MM.1S (cell line): ENCODE measurements around the gene ADCY3.

ENCODE experiments used
- DNase-seq: peaks from one replicate; pipeline ENCODE4 v3.0.0-alpha.2; 2015
- H2AFZ ChIP-seq: fragments of 300-600 bp; sonication (generic); 2 replicates; pipeline ENCODE4 v1.6.0; 2016; ENCODE audit warnings: antibody characterized with exemption, low read length
- H3F3A ChIP-seq: fragments of 300-600 bp; sonication (generic); 2 replicates; pipeline ENCODE4 v1.6.1; 2016; ENCODE audit warnings: mild to moderate bottlenecking, antibody characterized with exemption, low read length, moderate library complexity, mixed read lengths; ENCODE audit not compliant: insufficient read depth
- H3K27ac ChIP-seq: fragments of 300-600 bp; sonication (generic); 2 replicates; pipeline ENCODE4 v1.5.1; 2016; ENCODE audit warnings: mild to moderate bottlenecking, low read length
- H3K27me3 ChIP-seq: fragments of 300-600 bp; sonication (generic); replicated peaks from 2 replicates; pipeline ENCODE4 v1.6.0; 2016; ENCODE audit warnings: low read length; ENCODE audit not compliant: insufficient read depth
- H3K36me3 ChIP-seq: fragments of 300-600 bp; sonication (generic); replicated peaks from 2 replicates; pipeline ENCODE4 v1.6.1; 2016; ENCODE audit warnings: mild to moderate bottlenecking, low read length, mixed read lengths; ENCODE audit not compliant: insufficient read depth
- H3K4me1 ChIP-seq: fragments of 300-600 bp; sonication (generic); 2 replicates; pipeline ENCODE4 v1.6.1; 2016; ENCODE audit warnings: low read length, mixed read lengths
- H3K4me2 ChIP-seq: fragments of 300-600 bp; sonication (generic); 2 replicates; pipeline ENCODE4 v1.6.0; 2016; ENCODE audit warnings: low read depth, low read length
- H3K4me3 ChIP-seq: fragments of 300-600 bp; sonication (generic); 2 replicates; pipeline ENCODE4 v1.5.1; 2016; ENCODE audit warnings: low read length, mixed read lengths
- H3K79me2 ChIP-seq: fragments of 300-600 bp; sonication (generic); 2 replicates; pipeline ENCODE4 v1.6.1; 2016; ENCODE audit warnings: mixed run types, low read length, mixed read lengths
- H3K9ac ChIP-seq: fragments of 300-600 bp; sonication (generic); 2 replicates; pipeline ENCODE4 v1.6.1; 2016; ENCODE audit warnings: low read length, mixed read lengths
- H3K9me2 ChIP-seq: fragments of 300-600 bp; sonication (generic); replicated peaks from 2 replicates; pipeline ENCODE4 v1.6.1; 2016; ENCODE audit warnings: mild to moderate bottlenecking, low read length, mixed read lengths; ENCODE audit not compliant: insufficient read depth
- H3K9me3 ChIP-seq: fragments of 300-600 bp; sonication (generic); replicated peaks from 2 replicates; pipeline ENCODE4 v1.6.1; 2016; ENCODE audit warnings: mild to moderate bottlenecking, low read length, mixed read lengths; ENCODE audit not compliant: insufficient read depth
- H4K20me1 ChIP-seq: fragments of 300-600 bp; sonication (generic); 2 replicates; pipeline ENCODE4 v1.6.1; 2016; ENCODE audit warnings: mild to moderate bottlenecking, low read length, moderate library complexity, mixed read lengths; ENCODE audit not compliant: insufficient read depth
- EZH2 ChIP-seq: fragments of 300-600 bp; sonication (generic); optimal IDR thresholded peaks from 2 replicates; pipeline ENCODE3; 2017; ENCODE audit warnings: low read depth, mild to moderate bottlenecking, antibody characterized with exemption, low read length, mixed read lengths
- EZH2phosphoT487 ChIP-seq: fragments of 300-600 bp; sonication (generic); IDR thresholded peaks from 2 replicates; pipeline ENCODE4 v1.6.1; 2018; ENCODE audit warnings: antibody characterized with exemption, low read length
- TF ChIP-seq, protein P1 (sequence below): fragments of 300-600 bp; sonication (generic); IDR thresholded peaks from 2 replicates; pipeline ENCODE4 v1.5.1; 2016; ENCODE audit warnings: antibody characterized with exemption, low read length, mixed read lengths

ADCY3 gene

DNA sequence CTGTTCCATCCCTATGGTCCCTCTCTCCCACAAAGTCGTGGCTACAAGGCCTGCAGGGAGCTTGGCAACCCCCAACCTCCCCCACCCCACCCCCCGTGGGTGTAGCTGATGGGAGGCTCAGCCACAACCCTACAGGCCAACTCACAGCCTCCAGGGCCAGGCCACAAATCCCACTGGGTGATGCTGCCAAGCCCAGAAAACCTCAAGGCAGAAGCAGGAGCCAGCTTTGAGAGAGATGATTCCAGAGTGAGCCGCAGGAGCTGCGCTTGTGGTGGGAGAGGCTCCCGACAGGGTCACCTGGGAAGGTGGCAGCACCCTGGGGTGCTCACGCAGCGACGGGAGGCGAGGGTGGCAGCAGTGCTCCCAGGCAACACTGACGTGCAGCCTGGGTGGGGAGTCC is 44.8 kb downstream of the ADCY3 start:
- DNase-seq = no peak
- Histone ChIP-seq H3F3A (no peaks in the 10 kb centered on the region), H3K79me2 (peaks cover 88% of the 10 kb centered on the region), H3K9me2 (no peaks in the 10 kb centered on the region), H3K4me3 (no peak overlapping the region), H3K9me3 (no peaks in the 10 kb centered on the region), H3K27ac (no peak overlapping the region), H4K20me1 (no peaks in the 10 kb centered on the region), H3K27me3 (no peaks in the 10 kb centered on the region), H2AFZ (no peak overlapping the region), H3K4me2 (no peak overlapping the region), H3K4me1 (no peaks in the 10 kb centered on the region), H3K9ac (no peak overlapping the region), H3K36me3 (no peaks in the 10 kb centered on the region; the same call in 1 of the 2 replicates)
- TF ChIP-seq, protein P1, sequence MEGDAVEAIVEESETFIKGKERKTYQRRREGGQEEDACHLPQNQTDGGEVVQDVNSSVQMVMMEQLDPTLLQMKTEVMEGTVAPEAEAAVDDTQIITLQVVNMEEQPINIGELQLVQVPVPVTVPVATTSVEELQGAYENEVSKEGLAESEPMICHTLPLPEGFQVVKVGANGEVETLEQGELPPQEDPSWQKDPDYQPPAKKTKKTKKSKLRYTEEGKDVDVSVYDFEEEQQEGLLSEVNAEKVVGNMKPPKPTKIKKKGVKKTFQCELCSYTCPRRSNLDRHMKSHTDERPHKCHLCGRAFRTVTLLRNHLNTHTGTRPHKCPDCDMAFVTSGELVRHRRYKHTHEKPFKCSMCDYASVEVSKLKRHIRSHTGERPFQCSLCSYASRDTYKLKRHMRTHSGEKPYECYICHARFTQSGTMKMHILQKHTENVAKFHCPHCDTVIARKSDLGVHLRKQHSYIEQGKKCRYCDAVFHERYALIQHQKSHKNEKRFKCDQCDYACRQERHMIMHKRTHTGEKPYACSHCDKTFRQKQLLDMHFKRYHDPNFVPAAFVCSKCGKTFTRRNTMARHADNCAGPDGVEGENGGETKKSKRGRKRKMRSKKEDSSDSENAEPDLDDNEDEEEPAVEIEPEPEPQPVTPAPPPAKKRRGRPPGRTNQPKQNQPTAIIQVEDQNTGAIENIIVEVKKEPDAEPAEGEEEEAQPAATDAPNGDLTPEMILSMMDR = no peak
- no peak for TF ChIP-seq EZH2phosphoT487
- no peak for TF ChIP-seq EZH2

GRCh38 chr2:24874035-24874434 is 46.0 kb downstream of the ADCY3 start:
- no peaks in the 10 kb centered on the region for H3K9me2 ChIP-seq
- no peak for TF ChIP-seq EZH2
- TF ChIP-seq EZH2phosphoT487 = no peak
- TF ChIP-seq, protein P1 = no peak
- no peak overlapping the region for H3K9ac ChIP-seq
- DNase-seq = no peak
- peaks cover 79% of the 10 kb centered on the region for H3K79me2 ChIP-seq
- no peaks in the 10 kb centered on the region for H3K4me1 ChIP-seq
- H3K4me2 ChIP-seq = no peak overlapping the region
- H4K20me1 ChIP-seq = no peaks in the 10 kb centered on the region
- H3K9me3 ChIP-seq = no peaks in the 10 kb centered on the region
- H3K36me3 ChIP-seq = no peaks in the 10 kb centered on the region; the same call in 1 of the 2 replicates
- H3K4me3 ChIP-seq = no peak overlapping the region
- H3K27ac ChIP-seq = no peak overlapping the region
- no peaks in the 10 kb centered on the region for H3F3A ChIP-seq
- H3K27me3 ChIP-seq = no peaks in the 10 kb centered on the region
- no peak overlapping the region for H2AFZ ChIP-seq

DNA sequence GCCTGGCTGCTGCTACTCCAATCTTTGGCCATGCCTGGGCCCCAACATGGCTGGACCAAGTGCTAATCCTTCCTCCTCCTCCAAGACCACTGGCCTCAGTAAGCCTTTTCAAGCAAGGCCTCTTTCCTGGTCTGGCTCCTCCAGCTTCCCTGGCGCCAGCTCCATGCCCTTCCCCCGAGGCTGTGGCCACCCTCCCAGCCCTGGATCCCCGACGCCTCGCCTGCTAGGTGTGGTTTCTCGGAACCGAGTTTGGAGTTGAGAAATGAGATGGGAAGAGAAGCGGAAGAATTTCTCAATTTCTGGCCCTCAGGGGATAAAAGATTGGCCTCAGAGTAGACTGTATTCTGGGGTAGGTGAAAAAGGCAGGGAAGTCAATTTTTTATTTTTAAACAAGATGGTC is 46.4 kb downstream of the ADCY3 start:
- no peak overlapping the region for H3K9ac ChIP-seq
- TF ChIP-seq, protein P1 = no peak
- TF ChIP-seq EZH2phosphoT487 = no peak
- TF ChIP-seq EZH2 = no peak
- H3K27ac ChIP-seq = no peak overlapping the region
- no peaks in the 10 kb centered on the region for H3K4me1 ChIP-seq
- H3K4me3 ChIP-seq = no peak overlapping the region
- H3K4me2 ChIP-seq = no peak overlapping the region
- DNase-seq = no peak
- H3F3A ChIP-seq = no peaks in the 10 kb centered on the region
- no peaks in the 10 kb centered on the region for H4K20me1 ChIP-seq
- H3K9me3 ChIP-seq = no peaks in the 10 kb centered on the region
- H3K9me2 ChIP-seq = no peaks in the 10 kb centered on the region
- no peak overlapping the region for H2AFZ ChIP-seq
- H3K27me3 ChIP-seq = no peaks in the 10 kb centered on the region
- H3K36me3 ChIP-seq = no peaks in the 10 kb centered on the region; the same call in 1 of the 2 replicates
- peaks cover 75% of the 10 kb centered on the region for H3K79me2 ChIP-seq
